HepG2 (cell line): ENCODE results near the gene SPRED2. TPM values are rescaled to one million over a fixed set of nuclear protein-coding genes. Genes with fewer than 3 reads are reported as not detected.
A peak's percentile ranks its signal among the peaks of the same experiment; 100 is the strongest.

Experiments used
- HCFC1 ChIP-seq: fragments of 150-350 bp; IDR thresholded peaks from 2 replicates; pipeline ENCODE4 v1.6.1; 2014; ENCODE audit warnings: low read depth, low read length
- MAF1 ChIP-seq: sonication (generic); formaldehyde crosslinking; IDR thresholded peaks from 2 replicates; pipeline ENCODE4 v1.5.0; 2020; ENCODE audit warnings: missing genetic modification reagents, borderline replicate concordance
- MAFK ChIP-seq, 2 experiments: IDR thresholded peaks in 1 of 2; conservative IDR thresholded peaks in 1 of 2; 2 replicates each; pipeline ENCODE4 v1.6.1; 2011; ENCODE audit warnings: improper control_type of control experiment in 2 of 2, low read length in 2 of 2
- NFKBIZ ChIP-seq: IDR thresholded peaks from 2 replicates; pipeline ENCODE4 v1.6.1; 2018; ENCODE audit warnings: missing genetic modification reagents, missing compliant biosample characterization
- NR2F6 ChIP-seq, 2 experiments: IDR thresholded peaks; 2 replicates each; pipeline ENCODE4 v1.6.1; 2016; ENCODE audit warnings: antibody characterized with exemption in 1 of 2, mild to moderate bottlenecking in 1 of 2
- RFX1 ChIP-seq: fragments of 450-650 bp; IDR thresholded peaks from 2 replicates; pipeline ENCODE4 v1.6.1; 2017
- TARDBP ChIP-seq: sonication (generic); formaldehyde crosslinking; IDR thresholded peaks from 2 replicates; pipeline ENCODE4 v1.8.0; 2022; ENCODE audit warnings: mild to moderate bottlenecking, missing genetic modification reagents
- ZBTB1 ChIP-seq: sonication (generic); formaldehyde crosslinking; IDR thresholded peaks from 2 replicates; pipeline ENCODE4 v1.4.0; 2020; ENCODE audit warnings: missing genetic modification reagents, borderline replicate concordance
- ZNF124 ChIP-seq: sonication (generic); formaldehyde crosslinking; IDR thresholded peaks from 2 replicates; pipeline ENCODE4 v1.4.0; 2020; ENCODE audit warnings: missing genetic modification reagents
- ZNF224 ChIP-seq: sonication (generic); formaldehyde crosslinking; IDR thresholded peaks from 2 replicates; pipeline ENCODE4 v1.5.0; 2020; ENCODE audit warnings: mild to moderate bottlenecking, missing genetic modification reagents
- ZNF891 ChIP-seq: sonication (generic); formaldehyde crosslinking; IDR thresholded peaks from 2 replicates; pipeline ENCODE4 v1.5.0; 2020; ENCODE audit warnings: mild to moderate bottlenecking, missing genetic modification reagents
- ZSCAN31 ChIP-seq: sonication (generic); formaldehyde crosslinking; IDR thresholded peaks from 2 replicates; pipeline ENCODE4 v1.5.0; 2020; ENCODE audit warnings: low read depth, mild to moderate bottlenecking, missing genetic modification reagents
- polyA plus RNA-seq, 8 experiments: library from polyadenylated mRNA; depleted of rRNA in 3 of 8; stranded (reverse) in 7 of 8; unstranded in 1 of 8; fragments of >200 nt; fragmentation: Illumina TruSeq in 4 of 8; extraction: Trizol in 4 of 8; gene quantifications; 2 replicates each; pipeline versions ENCODE4 v1.2.1 to v1.2.3, GENCODE V29; 2011 to 2016; ENCODE audit warnings: low read depth in 4 of 8, missing spikeins in 1 of 8, mixed read lengths in 1 of 8; ENCODE audit not compliant: insufficient read depth in 1 of 8
- total RNA-seq, 5 experiments: library from RNA; depleted of rRNA; stranded (reverse); fragments of >200 nt; fragmentation: Illumina TruSeq; extraction: Trizol; gene quantifications; 2 replicates each; pipeline ENCODE4 v1.2.3, GENCODE V29; 2016; ENCODE audit warnings: low read depth in 1 of 5
- TF ChIP-seq, protein P1 (sequence below): sonication (generic); formaldehyde crosslinking; IDR thresholded peaks from 2 replicates; pipeline ENCODE4 v1.9.0; 2021; ENCODE audit warnings: missing genetic modification reagents, borderline replicate concordance
- TF ChIP-seq, protein P2 (sequence below): sonication (generic); formaldehyde crosslinking; IDR thresholded peaks from 2 replicates; pipeline ENCODE4 v1.4.0; 2020; ENCODE audit warnings: mild to moderate bottlenecking, low read depth, missing genetic modification reagents
- TF ChIP-seq, protein P3 (sequence below), 2 experiments: sonication (generic) in 1 of 2; formaldehyde crosslinking in 1 of 2; IDR thresholded peaks; 2 replicates each; pipeline versions ENCODE4 v1.5.1 to v1.6.1; 2011 to 2020; ENCODE audit warnings: borderline replicate concordance in 1 of 2, low read depth in 1 of 2, low read length in 1 of 2, mild to moderate bottlenecking in 1 of 2, missing genetic modification reagents in 1 of 2, moderate library complexity in 1 of 2
- TF ChIP-seq, protein P4 (sequence below): sonication (generic); formaldehyde crosslinking; IDR thresholded peaks from 2 replicates; pipeline ENCODE4 v1.4.0; 2020; ENCODE audit warnings: missing genetic modification reagents
- TF ChIP-seq, protein P5 (sequence below): sonication (generic); formaldehyde crosslinking; IDR thresholded peaks from 2 replicates; pipeline ENCODE4 v1.4.0; 2020; ENCODE audit warnings: missing genetic modification reagents, borderline replicate concordance

Gene SPRED2
- total and polyA plus RNA-seq, 2 of the 13 experiments (the other 11 are each of a cell fraction or from before 2014, with no cell fraction given): 13.0 to 37.0 TPM

DNA sequence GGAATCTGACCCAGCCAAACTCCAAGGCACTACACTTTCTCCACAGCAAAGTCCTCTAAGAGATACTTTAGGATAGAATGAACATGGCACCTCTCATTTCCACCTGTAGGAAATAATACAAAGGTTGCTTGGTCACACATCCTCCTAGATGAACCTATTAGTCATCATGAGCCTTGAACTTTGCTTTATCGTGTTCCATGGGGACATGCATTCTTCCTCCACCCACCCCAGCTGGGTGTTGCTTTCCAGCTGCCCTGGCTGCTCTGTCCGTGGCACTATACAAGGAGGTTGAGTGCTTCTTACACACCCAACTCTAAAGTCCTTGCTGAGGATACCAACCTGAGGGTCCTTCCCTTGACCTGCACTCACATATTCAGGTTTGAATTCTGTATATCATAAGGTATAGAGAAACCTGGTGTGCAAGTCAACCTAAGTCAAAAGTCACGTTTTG, 52.7 kb downstream of the SPRED2 start (continued):
- TF ChIP-seq, protein P1, sequence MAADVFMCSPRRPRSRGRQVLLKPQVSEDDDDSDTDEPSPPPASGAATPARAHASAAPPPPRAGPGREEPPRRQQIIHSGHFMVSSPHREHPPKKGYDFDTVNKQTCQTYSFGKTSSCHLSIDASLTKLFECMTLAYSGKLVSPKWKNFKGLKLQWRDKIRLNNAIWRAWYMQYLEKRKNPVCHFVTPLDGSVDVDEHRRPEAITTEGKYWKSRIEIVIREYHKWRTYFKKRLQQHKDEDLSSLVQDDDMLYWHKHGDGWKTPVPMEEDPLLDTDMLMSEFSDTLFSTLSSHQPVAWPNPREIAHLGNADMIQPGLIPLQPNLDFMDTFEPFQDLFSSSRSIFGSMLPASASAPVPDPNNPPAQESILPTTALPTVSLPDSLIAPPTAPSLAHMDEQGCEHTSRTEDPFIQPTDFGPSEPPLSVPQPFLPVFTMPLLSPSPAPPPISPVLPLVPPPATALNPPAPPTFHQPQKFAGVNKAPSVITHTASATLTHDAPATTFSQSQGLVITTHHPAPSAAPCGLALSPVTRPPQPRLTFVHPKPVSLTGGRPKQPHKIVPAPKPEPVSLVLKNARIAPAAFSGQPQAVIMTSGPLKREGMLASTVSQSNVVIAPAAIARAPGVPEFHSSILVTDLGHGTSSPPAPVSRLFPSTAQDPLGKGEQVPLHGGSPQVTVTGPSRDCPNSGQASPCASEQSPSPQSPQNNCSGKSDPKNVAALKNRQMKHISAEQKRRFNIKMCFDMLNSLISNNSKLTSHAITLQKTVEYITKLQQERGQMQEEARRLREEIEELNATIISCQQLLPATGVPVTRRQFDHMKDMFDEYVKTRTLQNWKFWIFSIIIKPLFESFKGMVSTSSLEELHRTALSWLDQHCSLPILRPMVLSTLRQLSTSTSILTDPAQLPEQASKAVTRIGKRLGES: no peak
- no peak for TF ChIP-seq RFX1
- TF ChIP-seq, protein P2, sequence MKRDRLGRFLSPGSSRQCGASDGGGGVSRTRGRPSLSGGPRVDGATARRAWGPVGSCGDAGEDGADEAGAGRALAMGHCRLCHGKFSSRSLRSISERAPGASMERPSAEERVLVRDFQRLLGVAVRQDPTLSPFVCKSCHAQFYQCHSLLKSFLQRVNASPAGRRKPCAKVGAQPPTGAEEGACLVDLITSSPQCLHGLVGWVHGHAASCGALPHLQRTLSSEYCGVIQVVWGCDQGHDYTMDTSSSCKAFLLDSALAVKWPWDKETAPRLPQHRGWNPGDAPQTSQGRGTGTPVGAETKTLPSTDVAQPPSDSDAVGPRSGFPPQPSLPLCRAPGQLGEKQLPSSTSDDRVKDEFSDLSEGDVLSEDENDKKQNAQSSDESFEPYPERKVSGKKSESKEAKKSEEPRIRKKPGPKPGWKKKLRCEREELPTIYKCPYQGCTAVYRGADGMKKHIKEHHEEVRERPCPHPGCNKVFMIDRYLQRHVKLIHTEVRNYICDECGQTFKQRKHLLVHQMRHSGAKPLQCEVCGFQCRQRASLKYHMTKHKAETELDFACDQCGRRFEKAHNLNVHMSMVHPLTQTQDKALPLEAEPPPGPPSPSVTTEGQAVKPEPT (CRISPR knock-in tag): no peak
- TF ChIP-seq MAF1 (CRISPR knock-in tag): no peak
- TF ChIP-seq MAFK (conservative IDR thresholded peaks at IDR 0.05 in 1 of 2, IDR thresholded peaks at IDR 0.05 in 1 of 2; ENCODE audit: low read length in 2 of 2): no peak
- no peak for TF ChIP-seq TARDBP (CRISPR knock-in tag)
- no peak for TF ChIP-seq NFKBIZ (CRISPR knock-in tag)
- TF ChIP-seq ZNF124 (CRISPR knock-in tag): no peak
- no peak for TF ChIP-seq HCFC1
- TF ChIP-seq, protein P3, sequence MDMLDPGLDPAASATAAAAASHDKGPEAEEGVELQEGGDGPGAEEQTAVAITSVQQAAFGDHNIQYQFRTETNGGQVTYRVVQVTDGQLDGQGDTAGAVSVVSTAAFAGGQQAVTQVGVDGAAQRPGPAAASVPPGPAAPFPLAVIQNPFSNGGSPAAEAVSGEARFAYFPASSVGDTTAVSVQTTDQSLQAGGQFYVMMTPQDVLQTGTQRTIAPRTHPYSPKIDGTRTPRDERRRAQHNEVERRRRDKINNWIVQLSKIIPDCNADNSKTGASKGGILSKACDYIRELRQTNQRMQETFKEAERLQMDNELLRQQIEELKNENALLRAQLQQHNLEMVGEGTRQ (IDR thresholded peaks at IDR 0.05; ENCODE audit: low read depth, low read length): no peak
- TF ChIP-seq, protein P3 (CRISPR knock-in tag; IDR thresholded peaks at IDR 0.05; ENCODE audit: borderline replicate concordance): no peak
- TF ChIP-seq ZSCAN31 (CRISPR knock-in tag): no peak
- TF ChIP-seq, protein P4, sequence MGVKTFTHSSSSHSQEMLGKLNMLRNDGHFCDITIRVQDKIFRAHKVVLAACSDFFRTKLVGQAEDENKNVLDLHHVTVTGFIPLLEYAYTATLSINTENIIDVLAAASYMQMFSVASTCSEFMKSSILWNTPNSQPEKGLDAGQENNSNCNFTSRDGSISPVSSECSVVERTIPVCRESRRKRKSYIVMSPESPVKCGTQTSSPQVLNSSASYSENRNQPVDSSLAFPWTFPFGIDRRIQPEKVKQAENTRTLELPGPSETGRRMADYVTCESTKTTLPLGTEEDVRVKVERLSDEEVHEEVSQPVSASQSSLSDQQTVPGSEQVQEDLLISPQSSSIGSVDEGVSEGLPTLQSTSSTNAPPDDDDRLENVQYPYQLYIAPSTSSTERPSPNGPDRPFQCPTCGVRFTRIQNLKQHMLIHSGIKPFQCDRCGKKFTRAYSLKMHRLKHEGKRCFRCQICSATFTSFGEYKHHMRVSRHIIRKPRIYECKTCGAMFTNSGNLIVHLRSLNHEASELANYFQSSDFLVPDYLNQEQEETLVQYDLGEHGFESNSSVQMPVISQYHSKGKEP (CRISPR knock-in tag): no peak
- TF ChIP-seq ZNF891: no peak
- no peak for TF ChIP-seq ZBTB1 (CRISPR knock-in tag)
- TF ChIP-seq ZNF224 (CRISPR knock-in tag): no peak
- TF ChIP-seq, protein P5, sequence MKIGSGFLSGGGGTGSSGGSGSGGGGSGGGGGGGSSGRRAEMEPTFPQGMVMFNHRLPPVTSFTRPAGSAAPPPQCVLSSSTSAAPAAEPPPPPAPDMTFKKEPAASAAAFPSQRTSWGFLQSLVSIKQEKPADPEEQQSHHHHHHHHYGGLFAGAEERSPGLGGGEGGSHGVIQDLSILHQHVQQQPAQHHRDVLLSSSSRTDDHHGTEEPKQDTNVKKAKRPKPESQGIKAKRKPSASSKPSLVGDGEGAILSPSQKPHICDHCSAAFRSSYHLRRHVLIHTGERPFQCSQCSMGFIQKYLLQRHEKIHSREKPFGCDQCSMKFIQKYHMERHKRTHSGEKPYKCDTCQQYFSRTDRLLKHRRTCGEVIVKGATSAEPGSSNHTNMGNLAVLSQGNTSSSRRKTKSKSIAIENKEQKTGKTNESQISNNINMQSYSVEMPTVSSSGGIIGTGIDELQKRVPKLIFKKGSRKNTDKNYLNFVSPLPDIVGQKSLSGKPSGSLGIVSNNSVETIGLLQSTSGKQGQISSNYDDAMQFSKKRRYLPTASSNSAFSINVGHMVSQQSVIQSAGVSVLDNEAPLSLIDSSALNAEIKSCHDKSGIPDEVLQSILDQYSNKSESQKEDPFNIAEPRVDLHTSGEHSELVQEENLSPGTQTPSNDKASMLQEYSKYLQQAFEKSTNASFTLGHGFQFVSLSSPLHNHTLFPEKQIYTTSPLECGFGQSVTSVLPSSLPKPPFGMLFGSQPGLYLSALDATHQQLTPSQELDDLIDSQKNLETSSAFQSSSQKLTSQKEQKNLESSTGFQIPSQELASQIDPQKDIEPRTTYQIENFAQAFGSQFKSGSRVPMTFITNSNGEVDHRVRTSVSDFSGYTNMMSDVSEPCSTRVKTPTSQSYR (CRISPR knock-in tag): no peak; the same call in 1 of the 2 replicates
- 0 out of 2 replicates have a peak, but pooled peaks have one; percentile 36 for TF ChIP-seq NR2F6 (IDR thresholded peaks at IDR 0.05)
- TF ChIP-seq NR2F6 (CRISPR knock-in tag; IDR thresholded peaks at IDR 0.05): peak; percentile 66; the same call in 1 of the 2 replicates
